ENCODE data around the gene SORD.
"Not testable (repeated sequence)": the region's sequence is repeated elsewhere in the genome, so short reads cannot be mapped to it uniquely, and the experiment has no call there.

The SORD gene

DNA sequence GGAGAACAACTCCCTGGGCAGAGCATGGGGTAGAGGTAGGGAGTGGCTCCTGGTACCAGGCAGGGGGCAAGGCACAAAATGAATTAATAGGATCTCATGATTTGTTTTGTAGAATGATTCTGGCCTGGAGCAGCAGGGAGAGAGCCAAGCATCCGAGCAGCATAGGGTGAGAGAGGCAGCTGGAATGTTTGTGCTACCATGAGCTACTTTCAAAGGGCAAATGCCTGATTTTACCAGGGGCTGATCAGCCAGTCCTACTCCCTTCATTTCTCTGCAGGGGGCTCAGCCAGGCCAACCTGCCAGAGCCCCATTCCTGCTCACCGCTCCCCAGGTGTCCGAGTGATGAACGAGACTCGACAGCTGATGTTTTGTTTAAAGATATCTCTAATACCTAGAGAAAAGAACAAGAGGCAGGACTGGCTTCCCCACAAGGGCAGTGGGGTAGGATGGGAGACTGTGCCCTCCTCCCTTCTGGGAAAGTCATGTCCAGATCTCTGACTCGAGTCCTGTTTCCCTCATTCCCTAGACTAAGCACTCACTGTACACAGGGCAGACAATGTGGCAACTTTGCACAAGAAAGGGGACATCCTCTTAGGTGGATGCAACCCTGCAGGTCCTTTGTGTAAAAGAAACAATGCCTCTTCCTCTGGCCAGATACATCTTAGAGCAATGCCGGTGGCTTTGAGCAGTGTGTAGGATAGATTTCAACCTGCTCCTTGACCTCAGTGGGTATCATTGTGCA is 78.1 kb downstream of the SORD start:
- FAIRE-seq = no peak

DNA sequence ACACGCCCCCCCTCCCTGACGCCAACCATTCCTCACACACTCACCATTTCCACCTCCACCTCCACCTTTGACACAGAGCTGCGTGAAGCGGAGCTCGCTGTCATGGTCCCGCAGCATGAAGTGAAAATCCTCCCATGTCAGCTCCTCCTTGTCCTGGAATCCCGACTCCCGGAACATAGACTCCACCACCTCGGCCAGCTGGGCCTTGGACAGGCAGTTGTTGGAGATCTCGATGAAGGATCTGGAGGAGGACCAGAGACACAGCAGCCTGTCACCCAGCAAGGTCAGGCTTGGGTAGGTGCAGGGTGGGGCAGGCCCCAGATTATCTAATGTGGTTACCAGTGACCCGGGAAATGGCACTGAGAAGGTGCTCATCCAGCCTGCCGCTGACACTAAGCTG is 78.8 kb downstream of the SORD start:
- no peak for FAIRE-seq

GRCh38 chr15:45102226-45102625 is 79.2 kb downstream of the SORD start:
- no peak for FAIRE-seq

DNA sequence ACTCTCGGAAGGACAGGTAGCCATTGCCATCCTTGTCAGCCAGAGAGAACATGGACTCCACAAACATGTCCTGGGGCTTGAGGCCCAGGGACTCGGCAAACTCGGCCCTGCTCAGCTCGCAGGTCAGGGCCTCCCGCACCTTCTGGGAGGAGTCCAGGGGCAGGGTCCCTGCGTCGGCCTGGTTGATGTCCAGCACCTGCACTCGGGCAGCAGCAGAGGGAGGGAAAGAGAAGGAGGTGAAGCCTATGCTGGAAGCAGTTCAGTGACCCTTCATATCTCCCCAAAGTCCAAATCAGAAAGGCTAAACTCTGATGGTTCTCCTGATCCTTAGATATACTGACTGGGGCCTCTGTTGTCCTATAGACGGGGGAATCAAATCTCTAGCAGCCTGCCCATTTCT is 81.2 kb downstream of the SORD start:
- not testable (repeated sequence) for FAIRE-seq

DNA sequence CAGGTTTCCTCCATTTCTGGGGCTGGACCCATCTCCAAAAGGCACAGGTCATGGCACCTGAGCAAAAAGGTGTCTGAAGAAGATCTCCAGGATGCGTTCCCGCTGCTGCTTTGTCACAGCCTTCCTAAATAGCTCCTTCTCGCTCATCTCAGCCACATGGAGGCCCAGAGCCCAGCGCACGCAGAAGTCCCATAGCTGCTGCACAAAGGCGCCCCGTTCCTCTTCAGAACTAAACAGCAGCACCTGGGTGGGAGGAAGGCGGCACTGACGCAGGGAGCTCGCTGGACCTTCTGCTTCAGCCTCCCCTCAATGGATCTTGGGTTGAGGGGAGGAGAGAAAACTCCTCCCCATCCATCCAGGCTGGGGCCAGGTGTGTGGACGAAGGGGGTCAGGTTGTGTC is 82.6 kb downstream of the SORD start:
- no peak for FAIRE-seq

- FAIRE-seq = no peak
These were observed 83.2 kb downstream of the SORD start for GRCh38 chr15:45106002-45106790.

DNA sequence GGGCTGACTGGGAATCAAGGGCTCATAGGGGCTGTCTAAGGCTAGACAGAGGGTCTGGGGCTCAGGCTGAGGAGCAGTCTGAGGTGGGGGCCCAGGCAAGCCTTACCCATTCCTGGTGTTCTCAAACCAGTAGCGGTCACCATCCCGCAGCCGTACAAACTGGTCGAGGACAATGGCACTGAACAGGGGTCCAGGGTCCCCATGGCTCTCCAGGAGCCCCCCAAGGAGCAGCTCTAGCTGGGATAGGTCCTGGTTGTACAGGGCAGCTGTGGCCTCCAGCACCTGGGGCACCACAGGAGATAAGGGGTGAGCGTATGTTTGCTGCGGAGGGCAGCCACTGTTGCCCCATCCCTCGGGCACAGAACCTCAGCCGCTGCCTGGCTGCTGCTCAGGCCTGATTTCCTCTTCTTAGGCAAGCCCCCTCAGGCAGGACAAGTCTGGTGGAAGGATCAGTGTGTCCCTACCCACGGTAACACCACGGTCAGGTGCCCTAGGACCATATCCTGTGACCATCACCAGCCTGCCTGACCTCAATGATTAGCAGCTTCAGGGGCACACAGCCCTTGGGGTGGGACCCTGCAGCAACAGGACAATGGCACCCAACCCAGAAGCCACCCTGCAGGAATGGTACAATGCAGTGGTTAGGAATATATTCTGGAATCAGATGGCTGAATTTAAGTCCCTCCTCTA is 85.1 kb downstream of the SORD start:
- no peak for FAIRE-seq

DNA sequence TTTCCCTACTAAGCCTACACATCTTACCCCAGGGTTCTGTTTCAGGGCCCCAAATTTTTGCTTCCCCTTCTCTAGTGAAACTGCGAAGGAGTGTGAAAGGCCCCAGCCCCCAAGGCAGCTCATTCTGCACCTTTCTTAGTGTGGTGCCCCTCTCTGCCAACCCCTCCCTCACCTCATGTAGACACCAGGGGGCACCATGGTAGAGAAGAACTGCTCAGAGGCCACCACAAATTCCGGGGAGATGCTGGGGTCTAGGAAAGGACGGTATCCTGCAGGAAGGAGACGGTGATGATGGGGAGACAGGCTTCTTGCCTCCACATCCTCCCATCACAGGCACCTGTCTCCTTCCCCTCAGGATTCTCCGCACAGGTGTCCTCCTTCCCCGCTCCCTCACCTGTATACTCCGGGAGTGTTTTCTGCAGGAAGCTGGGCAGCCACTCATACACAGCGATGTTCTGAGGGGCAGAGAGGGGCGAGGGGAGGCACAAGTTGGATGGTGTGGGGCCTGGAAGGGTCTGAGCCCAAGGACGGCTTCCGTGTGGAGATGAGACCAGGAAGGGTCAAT is 87.3 kb downstream of the SORD start:
- FAIRE-seq = no peak

GRCh38 chr15:45111390-45112142 is 88.6 kb downstream of the SORD start:
- no peak for FAIRE-seq

- no peak for FAIRE-seq
These were observed 89.2 kb downstream of the SORD start for GRCh38 chr15:45112143-45112590.

- FAIRE-seq = no peak
These were observed 89.8 kb downstream of the SORD start for GRCh38 chr15:45112591-45113379.

GRCh38 chr15:45113380-45113990 is 90.5 kb downstream of the SORD start:
- FAIRE-seq = no peak

DNA sequence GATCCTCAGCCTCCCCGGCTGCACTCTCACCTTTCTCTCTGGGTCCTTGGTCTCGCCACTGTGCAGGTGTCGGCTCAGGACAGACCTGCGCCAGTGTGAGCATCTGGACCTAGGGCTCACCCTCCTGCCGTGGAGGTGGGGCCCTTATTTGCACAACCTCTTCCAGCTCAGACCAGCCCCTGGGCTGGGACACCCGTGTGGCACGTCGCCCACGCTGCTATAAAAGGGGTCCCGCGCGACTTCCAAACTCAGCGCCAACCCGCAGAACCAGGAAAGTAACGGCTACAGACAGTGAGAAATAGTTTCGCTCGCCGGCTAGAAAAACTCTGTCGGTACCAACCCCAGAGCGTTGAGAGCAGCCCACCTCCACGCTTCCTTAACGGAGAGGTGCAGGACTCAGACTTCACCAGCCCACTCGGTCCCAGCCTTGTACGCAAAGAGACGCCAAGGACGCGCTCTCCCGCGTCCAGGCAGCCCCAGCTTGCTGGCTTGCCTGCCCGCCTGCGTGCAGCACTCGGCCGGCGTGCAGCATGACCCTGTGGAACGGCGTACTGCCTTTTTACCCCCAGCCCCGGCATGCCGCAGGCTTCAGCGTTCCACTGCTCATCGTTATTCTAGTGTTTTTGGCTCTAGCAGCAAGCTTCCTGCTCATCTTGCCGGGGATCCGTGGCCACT is 91.2 kb downstream of the SORD start, which contains the start of the genes DUOX2 and DUOXA2:
Gene DUOX2 (minus strand): TSS at position 97 of the 675 bp plus-strand sequence. CDS start 761 bp downstream, outside the sequence.
Gene DUOXA2 (plus strand): TSS at position 251 of the 675 bp plus-strand sequence. CDS start 280 bp downstream, at position 531.
- no peak for FAIRE-seq

GRCh38 chr15:45114751-45115085 is 91.7 kb downstream of the SORD start:
- no peak for FAIRE-seq

DNA sequence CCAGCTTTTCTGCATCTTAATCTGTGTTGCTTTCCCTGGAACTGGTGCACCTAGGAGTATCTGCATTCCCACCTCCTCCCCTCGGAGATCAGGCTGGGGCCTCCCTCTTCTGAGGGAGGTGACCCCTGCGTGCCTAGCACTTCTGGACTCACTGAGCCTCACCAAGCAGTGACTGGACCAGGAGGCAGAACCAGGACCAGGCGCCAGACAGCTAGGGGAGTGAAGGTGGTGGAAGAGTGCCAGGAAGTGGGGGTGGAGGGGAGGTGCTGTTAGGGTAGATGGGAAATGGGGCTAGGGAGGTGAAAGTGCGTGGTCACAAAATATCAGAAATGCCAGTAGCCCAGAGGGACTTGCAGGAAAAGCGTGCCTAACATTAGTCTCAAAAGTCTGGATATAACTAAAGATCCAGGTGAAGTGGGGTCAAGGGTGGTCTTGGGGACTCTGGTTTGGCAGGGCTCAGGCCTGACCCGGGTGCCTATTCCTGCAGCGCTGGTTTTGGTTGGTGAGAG is 92.4 kb downstream of the SORD start:
- no peak for FAIRE-seq

DNA sequence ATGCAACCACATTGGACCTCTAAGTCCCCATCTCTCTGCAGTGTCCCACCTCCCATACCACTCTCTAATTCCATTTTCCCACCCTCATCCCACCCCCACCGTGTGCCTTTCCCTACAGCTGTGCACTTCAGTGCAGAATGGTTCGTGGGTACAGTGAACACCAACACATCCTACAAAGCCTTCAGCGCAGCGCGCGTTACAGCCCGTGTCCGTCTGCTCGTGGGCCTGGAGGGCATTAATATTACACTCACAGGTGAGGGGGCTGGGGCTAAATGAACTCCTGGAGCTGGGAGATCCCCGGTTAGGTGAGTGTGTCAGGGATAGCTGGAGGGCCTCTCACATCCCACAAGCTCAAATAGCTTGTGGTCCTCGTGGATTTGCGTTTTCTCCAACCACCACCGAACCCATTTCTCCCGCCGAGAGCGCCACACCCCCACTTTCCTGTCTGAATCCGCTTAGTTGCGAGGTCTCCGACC is 93.0 kb downstream of the SORD start:
- FAIRE-seq = no peak

DNA sequence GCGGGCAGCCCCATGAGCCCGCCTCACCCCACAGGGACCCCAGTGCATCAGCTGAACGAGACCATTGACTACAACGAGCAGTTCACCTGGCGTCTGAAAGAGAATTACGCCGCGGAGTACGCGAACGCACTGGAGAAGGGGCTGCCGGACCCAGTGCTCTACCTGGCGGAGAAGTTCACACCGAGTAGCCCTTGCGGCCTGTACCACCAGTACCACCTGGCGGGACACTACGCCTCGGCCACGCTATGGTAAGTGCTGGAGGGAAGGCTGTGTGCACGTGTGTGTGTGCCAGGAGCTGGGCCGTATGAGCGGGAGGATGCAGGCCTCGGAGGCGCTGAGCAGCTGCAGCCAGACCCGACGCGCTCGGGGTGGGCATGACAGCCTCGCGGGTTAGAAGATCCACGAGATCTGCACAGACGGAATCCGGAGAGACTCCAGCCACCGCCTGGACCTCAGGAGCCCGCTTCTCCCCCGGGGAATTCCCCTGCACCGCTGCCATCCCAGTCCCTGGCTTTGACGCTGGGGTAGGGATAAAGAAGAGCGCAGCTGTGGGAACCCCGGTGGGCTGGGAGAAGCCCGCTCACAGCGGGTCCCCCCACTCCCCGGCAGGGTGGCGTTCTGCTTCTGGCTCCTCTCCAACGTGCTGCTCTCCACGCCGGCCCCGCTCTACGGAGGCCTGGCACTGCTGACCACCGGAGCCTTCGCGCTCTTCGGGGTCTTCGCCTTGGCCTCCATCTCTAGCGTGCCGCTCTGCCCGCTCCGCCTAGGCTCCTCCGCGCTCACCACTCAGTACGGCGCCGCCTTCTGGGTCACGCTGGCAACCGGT is 93.7 kb downstream of the SORD start:
- no peak for FAIRE-seq

GRCh38 chr15:45117308-45118130 is 94.5 kb downstream of the SORD start:
- FAIRE-seq = no peak
